Midbrain (tissue), 1 donor: Measurements from ENCODE around the gene ABCA10.
"Not testable (repeated sequence)": the region's sequence is repeated elsewhere in the genome, so short reads cannot be mapped to it uniquely, and the experiment has no call there.

Source experiments
- DNase-seq: peaks from one replicate; lab custom pipeline; 2025; lab: John Stamatoyannopoulos, UW

ABCA10 gene

GRCh38 chr17:69228576-69228975 lies at the start of gene ABCA10:
ABCA10 (minus strand) TSS chr17:69228824; CDS start chr17:69225358, 3,466 bp downstream.
- DNase-seq = no peak

GRCh38 chr17:69276279-69276678 lies 47.7 kb upstream of the ABCA10 start:
- not testable (repeated sequence) for DNase-seq

- no peak for DNase-seq
These were observed 47.1 kb upstream of the ABCA10 start for GRCh38 chr17:69275751-69276150.

GRCh38 chr17:69271023-69271422 lies 42.4 kb upstream of the ABCA10 start:
- no peak for DNase-seq

- no peak for DNase-seq
These were observed 40.7 kb upstream of the ABCA10 start for GRCh38 chr17:69269131-69269998.

- no peak for DNase-seq
These were observed 40.0 kb upstream of the ABCA10 start for GRCh38 chr17:69268543-69269014.

- DNase-seq = no peak
These were observed 38.6 kb upstream of the ABCA10 start for GRCh38 chr17:69267219-69267618.

GRCh38 chr17:69265873-69266272 lies 37.2 kb upstream of the ABCA10 start:
- no peak for DNase-seq

GRCh38 chr17:69254187-69254586 lies 25.6 kb upstream of the ABCA10 start:
- DNase-seq = no peak

GRCh38 chr17:69250641-69251040 lies 22.0 kb upstream of the ABCA10 start:
- DNase-seq = no peak

- DNase-seq = peak; percentile 71
These were observed 18.2 kb upstream of the ABCA10 start for GRCh38 chr17:69246726-69247375.

GRCh38 chr17:69246202-69246601 lies 17.6 kb upstream of the ABCA10 start:
- no peak for DNase-seq

GRCh38 chr17:69245617-69246016 lies 17.0 kb upstream of the ABCA10 start:
- no peak for DNase-seq

GRCh38 chr17:69239611-69240600 lies 11.3 kb upstream of the ABCA10 start:
- DNase-seq = no peak

- no peak for DNase-seq
These were observed 8.3 kb upstream of the ABCA10 start for GRCh38 chr17:69236946-69237345.

GRCh38 chr17:69236464-69236863 lies 7.8 kb upstream of the ABCA10 start:
- DNase-seq = no peak

- DNase-seq = peak; percentile 84
These were observed 6.9 kb upstream of the ABCA10 start for GRCh38 chr17:69235338-69236058.

- no peak for DNase-seq
These were observed 4.0 kb upstream of the ABCA10 start for GRCh38 chr17:69232650-69233049.

GRCh38 chr17:69231521-69231920 lies 2.9 kb upstream of the ABCA10 start:
- no peak for DNase-seq

GRCh38 chr17:69230939-69231338 lies 2.3 kb upstream of the ABCA10 start:
- DNase-seq = no peak

- DNase-seq = no peak
These were observed 606 bp downstream of the ABCA10 start for GRCh38 chr17:69228018-69228417.
